H1 (cell line): ENCODE data around the gene DPF3. TPM values are rescaled to one million over a fixed set of nuclear protein-coding genes. Genes with fewer than 3 reads are reported as not detected.

Source experiments
- CTCF ChIA-PET: fragments of 300-600 bp; sonication (Branson Sonifier 250); formaldehyde crosslinking; loops from one replicate; lab custom pipeline; 2021; ENCODE audit not compliant: partially characterized antibody; lab: Charles Lee
- POLR2A ChIA-PET: fragments of 300-600 bp; sonication (Branson Sonifier 250); formaldehyde crosslinking; loops from one replicate; lab custom pipeline; 2021; ENCODE audit warnings: inconsistent platforms; ENCODE audit not compliant: partially characterized antibody; lab: Charles Lee
- DNase-seq, 2 experiments: peaks; one replicate each; pipeline versions ENCODE4 v3.0.0 to v3.0.0-alpha.2; 2010 to 2022; ENCODE audit warnings: low spot score in 2 of 2, low read depth in 1 of 2, mixed read lengths in 1 of 2
- FAIRE-seq: peaks from 2 replicates; lab custom pipeline; 2011; peaks lifted over from hg19 to GRCh38; lab: Jason Lieb, UNC
- H2AFZ ChIP-seq: 2 replicates; pipeline ENCODE4 v1.8.1; 2012; ENCODE audit warnings: low read length, inconsistent platforms
- H2AK5ac ChIP-seq: 2 replicates; pipeline ENCODE4 v1.6.1; 2013; ENCODE audit warnings: low read depth, low read length
- H2BK120ac ChIP-seq: replicated peaks from 2 replicates; pipeline ENCODE3; 2013; ENCODE audit warnings: low read depth, low read length, inconsistent platforms
- H2BK12ac ChIP-seq: 2 replicates; pipeline ENCODE4 v1.6.1; 2013; ENCODE audit warnings: low read depth, low read length
- H2BK15ac ChIP-seq: 2 replicates; pipeline ENCODE4 v1.6.1; 2013; ENCODE audit warnings: low read length
- H2BK20ac ChIP-seq: 2 replicates; pipeline ENCODE4 v1.6.1; 2013; ENCODE audit warnings: low read length
- H2BK5ac ChIP-seq: 2 replicates; pipeline ENCODE4 v1.6.1; 2013; ENCODE audit warnings: low read depth, low read length
- H3K14ac ChIP-seq: 2 replicates; pipeline ENCODE4 v1.6.1; 2013; ENCODE audit warnings: inconsistent platforms; ENCODE audit not compliant: insufficient read length
- H3K18ac ChIP-seq: 2 replicates; pipeline ENCODE4 v1.6.1; 2013; ENCODE audit warnings: low read length; ENCODE audit errors: extremely low read depth
- H3K23ac ChIP-seq: 2 replicates; pipeline ENCODE4 v1.6.1; 2013; ENCODE audit warnings: inconsistent platforms; ENCODE audit not compliant: insufficient read length
- H3K23me2 ChIP-seq: 2 replicates; pipeline ENCODE4 v1.6.1; 2013; ENCODE audit warnings: low read depth, low read length
- H3K27ac ChIP-seq: 2 replicates; pipeline ENCODE4 v1.6.1; 2011; ENCODE audit warnings: low read depth, low read length, inconsistent platforms
- H3K27me3 ChIP-seq, 4 experiments: replicated peaks in 1 of 4; 1 replicate in 1 of 4; 2 replicates in 3 of 4; pipeline versions ENCODE4 v1.6.1 to v1.8.1; 2011 to 2013; ENCODE audit warnings: low read length in 3 of 4, mild to moderate bottlenecking in 3 of 4, inconsistent platforms in 2 of 4, mixed read lengths in 2 of 4, moderate library complexity in 1 of 4; ENCODE audit not compliant: control insufficient read depth in 3 of 4, insufficient read depth in 3 of 4; ENCODE audit errors: extremely low read depth in 1 of 4
- H3K36me3 ChIP-seq, 4 experiments: 2 replicates each; pipeline versions ENCODE4 v1.6.1 to v1.8.1; 2011 to 2013; ENCODE audit warnings: mild to moderate bottlenecking in 4 of 4, low read length in 3 of 4, moderate library complexity in 2 of 4, control low read depth in 1 of 4, inconsistent platforms in 1 of 4; ENCODE audit not compliant: insufficient read depth in 4 of 4, control insufficient read depth in 2 of 4
- H3K4ac ChIP-seq: replicated peaks from 2 replicates; pipeline ENCODE3; 2013; ENCODE audit warnings: low read length, low read depth, mixed read lengths, inconsistent platforms; ENCODE audit not compliant: insufficient read length
- H3K4me1 ChIP-seq, 4 experiments: replicated peaks in 1 of 4; 1 replicate in 1 of 4; 2 replicates in 3 of 4; pipeline versions ENCODE4 v1.6.1 to v1.8.1; 2011 to 2013; ENCODE audit warnings: low read length in 3 of 4, inconsistent platforms in 2 of 4, mixed read lengths in 1 of 4; ENCODE audit not compliant: insufficient read depth in 4 of 4, control insufficient read depth in 3 of 4
- H3K4me2 ChIP-seq, 2 experiments: 2 replicates each; pipeline versions ENCODE4 v1.6.1 to v1.8.1; 2011 to 2013; ENCODE audit warnings: low read depth in 2 of 2, low read length in 2 of 2, control low read depth in 1 of 2, inconsistent platforms in 1 of 2, mild to moderate bottlenecking in 1 of 2; ENCODE audit not compliant: insufficient read depth in 1 of 2
- H3K4me3 ChIP-seq, 4 experiments: fragments of 200-600, 300-600 bp in 1 of 4; sonication (generic), shearing (Covaris generic), sonication (Bioruptor Twin) in 1 of 4; 2 replicates each; pipeline versions ENCODE4 v1.5.1 to v1.8.1; 2011 to 2016; ENCODE audit warnings: low read length in 4 of 4, low read depth in 3 of 4, control low read depth in 2 of 4, inconsistent platforms in 2 of 4, mild to moderate bottlenecking in 2 of 4, mixed read lengths in 1 of 4, moderate library complexity in 1 of 4; ENCODE audit not compliant: insufficient read depth in 2 of 4; ENCODE audit errors: extremely low read depth in 1 of 4
- H3K56ac ChIP-seq: replicated peaks from 2 replicates; pipeline ENCODE3; 2013; ENCODE audit warnings: low read depth, mild to moderate bottlenecking, mixed read lengths, low read length, inconsistent platforms; ENCODE audit not compliant: insufficient read length
- H3K79me1 ChIP-seq: 2 replicates; pipeline ENCODE4 v1.6.1; 2013; ENCODE audit warnings: low read depth, low read length, control low read depth
- H3K79me2 ChIP-seq, 2 experiments: 2 replicates each; pipeline versions ENCODE4 v1.6.1 to v1.8.1; 2012 to 2013; ENCODE audit warnings: low read length in 2 of 2, mild to moderate bottlenecking in 2 of 2, inconsistent platforms in 1 of 2; ENCODE audit not compliant: insufficient read depth in 2 of 2, control insufficient read depth in 1 of 2
- H3K9ac ChIP-seq, 4 experiments: replicated peaks in 1 of 4; 1 replicate in 1 of 4; 2 replicates in 3 of 4; pipeline versions ENCODE4 v1.6.1 to v1.8.1; 2011 to 2013; ENCODE audit warnings: low read depth in 3 of 4, low read length in 3 of 4, control low read depth in 2 of 4, mild to moderate bottlenecking in 2 of 4, moderate library complexity in 2 of 4, inconsistent platforms in 1 of 4; ENCODE audit errors: extremely low read depth in 1 of 4
- H3K9me3 ChIP-seq, 2 experiments: 2 replicates each; pipeline versions ENCODE4 v1.6.1 to v1.8.1; 2012 to 2013; ENCODE audit warnings: mild to moderate bottlenecking in 2 of 2, moderate library complexity in 2 of 2, control low read depth in 1 of 2, inconsistent platforms in 1 of 2, low read depth in 1 of 2, low read length in 1 of 2, mixed read lengths in 1 of 2; ENCODE audit not compliant: insufficient read depth in 2 of 2
- H4K20me1 ChIP-seq, 2 experiments: replicated peaks in 1 of 2; 2 replicates each; pipeline versions ENCODE3 to v1.8.1; 2011 to 2013; ENCODE audit warnings: inconsistent platforms in 2 of 2, low read length in 2 of 2, mild to moderate bottlenecking in 1 of 2; ENCODE audit not compliant: insufficient read depth in 2 of 2, control insufficient read depth in 1 of 2
- H4K5ac ChIP-seq: 2 replicates; pipeline ENCODE4 v1.6.1; 2013; ENCODE audit warnings: low read length, low read depth, mixed read lengths, inconsistent platforms; ENCODE audit not compliant: insufficient read length
- H4K8ac ChIP-seq: 2 replicates; pipeline ENCODE4 v1.8.0; 2013; ENCODE audit warnings: mild to moderate bottlenecking, moderate library complexity, low read length, inconsistent platforms; ENCODE audit not compliant: insufficient read depth; ENCODE audit errors: extremely low read depth
- H4K91ac ChIP-seq: replicated peaks from 2 replicates; pipeline ENCODE3; 2013; ENCODE audit warnings: low read length, mixed read lengths, inconsistent platforms; ENCODE audit not compliant: insufficient read length
- NRF1 ChIP-seq: IDR thresholded peaks from 2 replicates; pipeline ENCODE4 v1.6.1; 2011; ENCODE audit warnings: mild to moderate bottlenecking, low read depth, low read length, improper control_type of control experiment
- WGBS, 2 experiments: shearing (Covaris generic) in 1 of 2; methylation state at CpG; one replicate each; pipeline versions ENCODE4 v1.1.6 to v1.1.7; 2013 to 2015; ENCODE audit warnings: low lambda C conversion rate in 2 of 2, mixed read lengths in 2 of 2, inconsistent platforms in 1 of 2, low coverage in 1 of 2, missing lambda C conversion rate in 1 of 2; ENCODE audit not compliant: insufficient replicate concordance in 2 of 2, insufficient coverage in 1 of 2, insufficient read length in 1 of 2; ENCODE audit errors: extremely low coverage in 1 of 2, missing lambda C conversion rate in 1 of 2; 5-methylcytosine and 5-hydroxymethylcytosine counted together
- polyA plus RNA-seq, 7 experiments: library from polyadenylated mRNA; depleted of rRNA in 3 of 7; stranded (reverse) in 5 of 7; unstranded in 2 of 7; fragments of >200 nt in 5 of 7; fragments of 200-250 nt in 2 of 7; gene quantifications; 1 replicate in 5 of 7; 2 replicates in 1 of 7; 4 replicates in 1 of 7; pipeline versions ENCODE4 v1.2.1 to v1.2.3, GENCODE V29; 2011 to 2013; ENCODE audit warnings: missing spikeins in 2 of 7, mixed read lengths in 2 of 7
- total RNA-seq: library from RNA; stranded (reverse); fragmentation: NEBNext Ultra II Directional; extraction: Animal tissue kit (Norgen Biotek cat#: 25700); gene quantifications from 2 replicates; pipeline ENCODE4 v1.2.1, GENCODE V29; 2021

Gene DPF3
- total and polyA plus RNA-seq, 2 of the 8 experiments (the other 6 are each of a cell fraction or from before 2014, with no cell fraction given): 0.19 TPM; not detected in 1

DNA sequence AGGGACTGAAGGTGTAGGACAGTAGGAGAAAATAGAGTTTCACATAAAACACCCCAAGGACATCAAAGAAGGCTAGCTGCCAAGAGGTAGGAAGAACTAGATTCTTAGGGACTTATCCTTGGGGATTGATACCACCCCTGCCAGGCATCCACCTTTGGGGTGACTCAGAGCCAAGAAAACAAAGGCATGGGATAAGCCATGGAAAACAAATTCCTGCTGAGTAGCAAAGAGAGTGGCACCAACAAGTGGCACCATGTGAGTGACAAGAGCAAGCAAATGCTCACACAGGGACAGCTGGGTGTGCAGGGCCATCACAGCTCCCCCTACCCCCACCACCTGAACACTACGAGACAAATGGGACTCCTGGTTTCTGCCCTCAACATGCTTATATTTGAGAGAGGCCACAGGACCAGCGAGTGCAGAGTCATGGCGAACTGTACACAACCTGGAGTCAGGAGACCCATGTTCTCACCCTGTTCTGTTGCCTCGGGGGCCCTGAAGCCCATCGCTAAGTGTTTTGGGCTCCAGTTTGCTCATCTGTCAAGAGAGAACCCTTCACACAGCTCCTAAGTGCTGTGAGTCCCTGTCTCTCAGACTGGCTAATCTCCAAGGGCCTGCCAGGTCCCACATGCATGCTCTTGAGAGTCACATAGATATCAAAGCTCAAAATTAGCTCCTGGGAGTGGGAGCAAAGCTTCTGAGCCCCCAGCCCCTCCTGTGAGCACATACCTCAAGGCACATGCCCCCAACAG, 91.9 kb downstream of the DPF3 start:
- Histone ChIP-seq H2BK5ac (no peak overlapping the region; the same call in 1 of the 2 replicates), H2BK15ac (peak overlapping the region; percentile 49; the same call in 1 of the 2 replicates), H3K27ac (no peak overlapping the region), H3K4me2 (no peak overlapping the region), H3K18ac (no peak overlapping the region; the same call in 1 of the 2 replicates), H2BK20ac (no peak overlapping the region), H3K4ac (no peak overlapping the region), H3K9ac (no peak overlapping the region), H4K91ac (no peak overlapping the region), H2AK5ac (no peak overlapping the region), H3K79me1 (no peaks in the 10 kb centered on the region), H4K5ac (no peak overlapping the region), H3K14ac (no peak overlapping the region), H3K4me1 (peaks cover 5 to 16% (median 9%) of the 10 kb centered on the region in 4 experiments), H3K56ac (no peak overlapping the region), H3K23me2 (no peaks in the 10 kb centered on the region; the same call in 1 of the 2 replicates), H4K20me1 (peaks cover 0 to 2% of the 10 kb centered on the region in 2 experiments), H2AFZ (no peak overlapping the region), H3K4me3 (no peak overlapping the region), H3K27me3 (peaks cover 3 to 42% (median 29%) of the 10 kb centered on the region in 4 experiments; a peak in 6 of 7 replicates), H2BK12ac (peak overlapping the region; percentile 52), H4K8ac (no peak overlapping the region), H3K79me2 (no peaks in the 10 kb centered on the region), H2BK120ac (no peak overlapping the region), H3K9me3 (peaks cover 0 to 4% of the 10 kb centered on the region in 2 experiments; a peak in 1 of 4 replicates), H3K23ac (no peak overlapping the region), H3K36me3 (no peaks in the 10 kb centered on the region)
- CTCF ChIA-PET: interaction anchor here (0.7 to 0.8 kb wide), 2 partner anchors 8 to 15 kb away, joined by 3 to 4 read pairs; no protein-coding TSS in a partner anchor
- 85% methylated on average over 5 of the region's 5 CpGs; no CpG with 5 or more reads in 1 of the 2 experiments for WGBS, 2 experiments
- POLR2A ChIA-PET: no interaction called here
- no peak for FAIRE-seq
- no peak for DNase-seq
- no peak for TF ChIP-seq NRF1
